Occipital lobe (tissue), 2 donors: ENCODE measurements around the gene PPP1R12B. TPM values are rescaled to one million over a fixed set of nuclear protein-coding genes. Genes with fewer than 3 reads are reported as not detected.
A peak's percentile ranks its signal among the peaks of the same experiment; 100 is the strongest.
"Not testable (repeated sequence)": the region's sequence is repeated elsewhere in the genome, so short reads cannot be mapped to it uniquely, and the experiment has no call there.

Experiments
- DNase-seq: peaks from one replicate; lab custom pipeline; 2025; lab: John Stamatoyannopoulos, UW
- total RNA-seq: library from RNA; depleted of rRNA; stranded (reverse); fragments of >200 nt; gene quantifications from one replicate; pipeline ENCODE4 v1.2.3, GENCODE V29; 2014

PPP1R12B gene
- total RNA-seq, 1 donor from 2014 or later, result 30.4 TPM

DNA sequence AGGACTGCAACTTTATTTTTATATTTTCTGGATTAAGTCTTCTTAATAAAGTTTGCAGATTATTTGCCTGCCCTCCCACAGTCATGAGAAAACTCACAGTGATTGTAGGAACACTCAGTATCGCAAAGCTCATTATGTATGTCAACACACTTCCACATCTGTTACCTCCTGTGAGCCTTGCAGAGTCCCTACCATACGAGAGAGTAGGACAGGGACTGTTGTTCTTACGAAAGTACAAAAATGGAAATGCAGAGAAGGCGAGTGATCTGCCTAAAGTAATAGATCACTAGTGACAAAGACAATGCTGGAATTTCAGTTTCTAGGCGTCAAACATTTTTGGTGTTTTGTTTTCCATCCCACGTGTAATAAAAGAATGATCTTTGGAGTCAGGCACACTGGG is 230.1 kb downstream of the PPP1R12B start:
- no peak for DNase-seq

DNA sequence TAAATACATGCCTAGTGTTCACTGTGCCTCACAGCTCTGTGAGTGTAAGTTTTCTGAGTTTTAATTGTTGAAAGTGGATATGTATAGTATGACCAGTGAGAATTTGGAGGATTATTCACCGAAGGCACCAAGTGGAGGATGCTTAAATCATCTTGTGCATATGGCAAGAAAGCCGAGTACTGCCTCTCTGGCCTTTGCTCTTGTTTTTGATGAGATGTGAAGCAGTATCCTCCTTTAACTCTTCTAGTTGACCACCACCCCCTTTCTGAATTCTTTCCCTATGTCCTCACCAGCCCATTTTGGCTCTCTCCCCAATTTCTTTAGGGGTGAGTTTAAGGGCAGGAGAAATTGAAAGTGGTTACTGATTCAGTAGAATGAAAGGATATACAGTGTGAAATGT is 231.3 kb downstream of the PPP1R12B start:
- DNase-seq, result no peak

DNA sequence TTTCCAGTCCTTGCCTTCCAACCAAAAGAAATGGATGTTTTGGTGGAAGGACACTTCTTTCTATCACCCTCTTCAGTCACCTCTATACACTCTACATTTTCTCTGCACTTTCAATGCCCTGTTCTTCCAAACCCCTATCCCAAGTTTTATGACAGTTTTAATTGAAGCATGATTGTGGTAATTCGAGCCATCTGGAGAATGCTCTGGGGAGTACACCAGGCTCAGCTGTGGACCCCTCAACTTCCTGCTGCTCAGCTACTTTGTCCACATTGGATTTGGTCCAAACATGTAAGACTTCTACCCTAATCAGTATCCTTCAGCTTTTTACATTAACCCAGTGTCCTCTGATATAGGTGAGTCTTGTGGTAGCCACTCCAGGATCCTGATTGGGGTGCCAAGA is 232.1 kb downstream of the PPP1R12B start:
- no peak for DNase-seq

DNA sequence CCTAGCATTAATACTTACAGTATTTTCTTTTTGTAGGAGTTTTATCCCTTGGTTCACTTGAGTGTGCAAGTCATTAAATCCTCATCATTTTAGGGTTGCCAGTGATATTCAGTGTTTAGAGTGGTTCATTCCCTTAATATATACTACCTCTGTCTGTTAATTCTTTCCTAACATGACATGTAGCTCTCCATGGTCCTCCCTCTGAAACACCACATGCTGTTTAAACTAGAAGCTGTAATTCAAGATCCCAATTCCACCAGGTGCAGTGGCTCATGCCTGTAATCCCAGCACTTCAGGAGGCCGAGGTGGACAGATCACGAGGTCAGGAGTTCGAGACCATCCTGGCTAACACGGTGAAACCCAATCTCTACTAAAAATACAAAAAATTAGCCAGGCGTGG is 233.9 kb downstream of the PPP1R12B start:
- DNase-seq, result not testable (repeated sequence)

DNA sequence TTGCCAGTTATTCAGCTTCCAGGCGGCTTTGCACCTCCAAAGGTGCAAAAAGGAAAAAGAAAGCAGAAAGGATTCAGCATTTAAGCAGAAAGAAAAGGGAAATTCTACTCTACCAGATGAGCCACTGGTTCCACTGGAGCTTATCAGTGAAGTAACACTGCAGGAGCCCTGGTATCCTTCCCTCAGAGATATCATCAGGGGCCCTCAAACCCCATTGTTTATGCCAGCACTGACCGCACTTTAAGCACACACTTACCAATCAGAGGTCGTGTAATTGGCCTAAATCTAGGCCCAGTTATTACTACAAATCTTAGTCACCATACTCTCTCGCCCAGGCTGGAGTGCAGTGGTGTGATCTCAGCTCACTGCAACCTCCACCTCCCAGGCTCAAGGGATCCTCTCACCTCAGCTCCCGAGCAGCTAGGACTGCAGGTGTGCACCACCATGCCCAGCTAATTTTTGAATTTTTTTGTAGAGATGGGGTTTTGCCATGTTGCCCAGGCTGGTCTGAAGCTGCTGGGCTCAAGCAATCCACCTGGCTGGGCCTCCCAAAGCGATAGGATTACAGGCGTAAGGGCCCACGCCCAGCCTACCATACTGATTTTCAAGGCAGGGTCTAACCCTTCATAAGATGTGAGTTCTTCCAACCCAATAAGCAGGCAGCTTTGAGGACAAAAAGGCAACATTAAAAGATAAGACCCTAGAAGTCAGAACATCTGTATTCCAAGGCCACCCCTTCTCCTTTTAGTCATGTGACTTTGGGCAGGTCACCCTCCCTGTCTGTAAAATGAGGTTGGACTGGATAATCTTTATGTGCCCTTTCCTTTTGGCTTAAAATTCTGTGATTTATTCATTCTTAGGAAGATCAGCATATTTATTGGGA is 236.4 kb downstream of the PPP1R12B start:
- DNase-seq, result no peak

DNA sequence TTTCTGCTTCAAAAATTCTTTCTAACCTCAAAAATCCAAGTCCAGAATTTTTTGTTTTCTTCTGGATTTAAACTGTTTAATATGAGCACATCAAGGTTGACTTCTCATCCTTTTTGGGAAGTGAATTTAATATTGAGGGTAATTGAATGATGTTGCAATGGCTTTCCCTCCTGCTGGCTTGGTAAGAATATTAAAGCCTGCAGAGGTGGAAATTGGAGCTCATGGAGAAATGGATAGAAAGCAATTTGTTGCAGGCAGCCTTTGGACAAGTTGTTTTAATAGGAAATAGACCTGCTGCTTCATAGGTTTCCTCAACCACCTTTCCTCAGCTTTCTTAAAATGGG is 237.1 kb downstream of the PPP1R12B start:
- DNase-seq, result no peak

DNA sequence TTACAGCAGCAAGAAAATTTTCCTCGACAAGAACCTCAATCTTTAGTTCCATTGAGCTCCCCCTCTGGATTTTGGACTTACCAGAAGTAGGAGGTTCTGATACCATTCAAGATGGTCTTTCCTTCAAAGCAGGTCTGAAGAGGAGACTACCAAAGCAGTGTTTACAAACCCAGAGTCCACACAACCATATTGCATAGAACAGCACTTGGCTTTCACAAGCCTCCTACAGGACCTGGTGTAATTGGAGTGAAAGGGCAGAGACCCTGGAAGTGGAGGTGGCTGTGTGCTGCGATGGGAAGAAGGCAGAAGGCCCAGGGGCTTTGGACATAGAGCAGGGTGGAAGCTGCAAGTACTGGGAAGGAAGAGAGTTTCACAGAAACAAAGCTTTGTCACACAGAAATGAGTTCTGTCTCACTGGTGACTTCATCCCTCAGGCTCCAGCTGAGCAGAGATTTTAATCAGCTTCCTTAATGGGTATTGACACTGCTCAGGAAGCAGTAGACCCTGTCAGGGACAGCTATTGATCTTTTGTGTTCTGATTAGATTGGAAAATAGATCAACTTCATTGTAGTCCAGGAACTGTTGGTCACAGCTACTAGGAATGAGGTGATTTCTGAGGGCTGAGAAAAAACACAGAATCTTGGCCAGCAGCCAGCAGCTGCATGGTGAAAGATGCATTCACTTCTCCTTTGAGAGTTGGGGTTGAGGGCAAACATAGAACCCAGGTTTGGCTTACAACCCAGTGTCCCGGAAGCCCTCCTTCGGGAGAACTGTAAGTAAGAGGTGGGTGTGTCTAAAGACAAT is 237.7 kb downstream of the PPP1R12B start:
- DNase-seq, result no peak

DNA sequence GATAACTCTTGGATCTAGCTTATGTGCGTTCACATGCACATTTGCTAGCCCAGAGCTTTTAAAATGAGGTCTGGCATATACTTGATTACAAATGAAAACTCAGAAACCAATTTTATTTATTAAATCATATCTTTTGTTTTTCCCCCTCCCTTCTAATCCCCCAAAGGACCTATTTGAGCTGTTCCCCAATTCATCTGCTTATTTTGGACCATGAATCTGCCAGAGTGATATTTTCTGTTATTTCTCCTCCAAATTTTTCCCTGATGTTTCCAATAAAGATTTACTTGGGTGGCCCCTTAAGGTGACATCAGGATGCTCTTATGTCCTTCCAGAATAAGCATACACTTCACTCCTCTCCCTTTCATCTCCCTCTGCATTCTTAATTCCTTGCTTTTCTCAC is 238.4 kb downstream of the PPP1R12B start:
- DNase-seq, result no peak

DNA sequence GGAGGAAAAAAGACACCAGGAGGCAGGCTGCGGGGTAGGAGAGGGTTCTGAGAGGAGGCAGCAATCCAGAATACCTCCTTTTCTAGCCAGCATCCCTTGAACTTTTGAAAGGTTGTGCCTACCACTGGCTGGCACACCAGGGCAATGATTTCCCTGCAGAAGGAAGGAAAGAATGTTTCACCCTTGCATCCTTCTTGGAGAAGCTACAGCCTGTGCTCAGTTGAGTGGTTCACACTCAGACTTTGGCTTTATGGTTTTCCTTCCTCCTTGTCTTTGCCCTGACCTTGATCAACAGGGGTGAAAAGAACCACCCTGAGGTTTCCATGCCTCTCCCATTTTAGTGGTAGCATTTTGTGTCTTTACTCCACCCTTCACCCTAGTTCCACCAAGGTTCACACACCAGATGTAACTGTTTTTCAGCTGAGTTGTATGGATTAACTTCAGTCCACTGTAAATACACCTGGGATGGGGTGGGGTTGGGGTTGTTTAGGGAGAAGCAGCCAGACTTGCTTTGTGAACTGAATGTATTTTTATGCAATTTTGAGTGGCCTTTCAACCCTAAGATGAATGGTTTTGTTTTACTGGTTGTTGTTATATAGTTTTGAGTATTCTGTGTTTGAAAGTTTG is 239.5 kb downstream of the PPP1R12B start:
- no peak for DNase-seq

DNA sequence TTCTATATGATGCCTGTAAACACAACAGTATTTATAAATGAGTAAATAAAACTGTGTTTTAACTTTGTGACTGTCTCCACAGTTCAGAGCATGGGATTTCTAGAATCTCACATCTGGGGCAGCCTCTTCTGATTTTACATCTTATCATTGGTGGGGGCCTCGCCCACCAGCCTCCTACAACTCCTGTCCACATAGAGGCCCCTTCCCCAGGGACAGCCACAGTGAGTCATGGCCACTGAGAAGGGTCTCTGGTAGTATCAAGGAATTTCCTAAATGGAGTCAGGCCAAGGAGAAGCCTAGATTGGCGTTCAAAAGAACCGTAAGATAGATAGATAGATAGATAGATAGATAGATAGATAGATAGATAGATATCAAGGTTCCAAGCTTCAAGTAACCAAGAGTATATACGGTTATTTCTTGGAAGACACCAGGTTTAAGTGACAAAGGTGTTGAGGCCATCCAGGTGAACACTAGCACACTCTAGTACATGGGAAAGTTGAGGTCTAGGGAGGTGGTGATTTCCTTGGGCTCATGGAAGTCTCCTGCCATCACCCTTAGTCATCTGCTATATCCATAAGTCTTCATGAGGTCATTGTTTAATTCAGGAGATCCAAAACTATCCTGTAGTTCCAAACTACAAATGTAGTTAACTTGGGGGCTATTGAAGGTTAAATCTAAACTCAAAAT is 240.1 kb downstream of the PPP1R12B start:
- no peak for DNase-seq

DNA sequence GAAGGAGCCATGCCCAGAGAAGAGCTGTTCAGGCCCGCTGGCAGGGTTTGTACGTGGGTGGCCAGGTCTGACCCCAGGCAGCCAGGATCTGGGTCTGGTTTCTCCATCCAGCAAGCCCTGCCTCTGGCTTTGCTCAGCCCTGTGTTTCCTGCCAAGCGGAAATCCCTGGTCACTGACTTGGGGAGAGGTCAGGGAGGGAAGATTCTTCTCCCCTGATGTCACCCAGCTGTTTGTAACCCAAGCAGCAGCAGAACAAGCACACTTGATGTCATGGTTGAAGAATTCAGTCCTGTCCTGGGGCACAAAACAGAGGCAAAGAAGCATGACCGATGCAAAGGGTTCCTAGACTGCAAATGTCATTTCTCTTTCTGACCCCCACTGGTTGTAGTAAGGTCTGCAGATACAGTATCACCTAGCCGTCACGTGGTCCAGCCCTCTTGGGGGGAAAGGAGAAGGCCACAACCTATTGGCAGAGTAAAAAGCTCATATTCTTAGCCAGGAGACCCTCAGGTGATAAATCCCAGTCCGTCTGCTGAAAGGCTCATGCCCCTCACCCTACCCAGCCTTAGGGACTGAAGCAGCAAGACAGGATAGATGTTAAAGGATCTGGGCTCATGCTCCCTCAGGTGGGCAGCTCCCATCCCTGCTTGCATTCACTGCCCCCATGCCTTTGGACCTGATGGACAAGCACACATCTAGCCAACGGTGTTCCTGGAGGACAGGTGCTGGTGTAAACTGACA is 240.9 kb downstream of the PPP1R12B start:
- no peak for DNase-seq

DNA sequence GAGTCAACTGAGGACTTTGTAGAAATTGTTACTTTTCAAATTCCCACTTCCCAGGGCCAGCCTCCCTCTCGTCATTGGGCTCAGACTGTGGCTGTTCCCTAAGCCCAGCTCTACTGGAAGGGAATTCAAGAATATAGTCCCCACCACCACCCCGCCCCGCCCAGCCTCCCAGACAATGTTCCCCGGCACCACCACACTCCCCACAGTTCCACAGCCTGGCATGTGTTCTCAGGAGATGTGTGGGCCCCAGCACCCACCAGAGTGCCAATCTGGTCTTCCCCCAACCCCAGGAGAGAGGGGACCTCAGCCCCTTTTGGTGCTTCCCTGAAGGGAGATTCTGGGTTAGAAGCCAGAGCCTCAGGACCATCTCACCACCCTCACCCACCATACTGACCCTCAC is 241.6 kb downstream of the PPP1R12B start:
- no peak for DNase-seq

DNA sequence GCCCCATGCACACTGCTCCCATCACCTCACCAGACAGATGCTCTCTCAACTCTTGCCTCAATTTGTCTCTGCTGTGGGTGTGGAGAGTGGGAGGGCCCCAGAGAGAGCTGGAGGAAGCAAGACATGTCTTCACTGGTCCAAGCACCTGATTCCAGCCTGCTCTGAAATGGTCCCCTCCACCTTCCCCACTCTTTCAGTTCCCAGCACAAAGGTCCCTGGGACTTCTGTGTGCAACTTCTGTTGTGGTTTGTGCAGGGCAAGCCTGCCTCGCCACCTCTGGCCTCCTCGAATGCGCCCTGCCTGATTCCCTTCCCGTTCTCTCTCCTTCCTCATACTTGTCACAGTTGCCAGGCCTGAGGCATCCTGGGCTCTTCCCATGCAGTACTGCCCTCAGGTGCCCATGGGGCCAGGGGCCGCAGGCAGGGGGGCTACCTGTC is 242.5 kb downstream of the PPP1R12B start:
- no peak for DNase-seq

DNA sequence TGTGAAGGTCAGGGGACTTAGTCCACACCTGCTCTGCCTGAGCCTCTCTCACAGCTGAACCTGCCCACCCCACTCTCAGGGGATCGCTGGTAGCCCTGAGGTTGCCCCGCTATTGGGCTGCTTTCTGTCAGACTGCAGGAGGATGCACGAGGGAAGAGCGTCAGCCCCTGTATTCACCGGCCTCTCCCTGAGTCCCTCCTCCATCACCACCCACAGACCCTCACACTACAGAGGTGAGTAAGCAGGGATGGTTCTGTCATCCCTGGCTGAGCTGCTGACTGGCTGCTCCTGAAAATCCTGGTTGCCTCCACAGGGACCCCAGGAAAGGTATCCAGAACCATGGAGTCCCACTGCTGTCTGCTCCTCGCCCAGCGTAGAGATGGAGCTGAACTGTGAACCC is 243.0 kb downstream of the PPP1R12B start:
- DNase-seq, result no peak

DNA sequence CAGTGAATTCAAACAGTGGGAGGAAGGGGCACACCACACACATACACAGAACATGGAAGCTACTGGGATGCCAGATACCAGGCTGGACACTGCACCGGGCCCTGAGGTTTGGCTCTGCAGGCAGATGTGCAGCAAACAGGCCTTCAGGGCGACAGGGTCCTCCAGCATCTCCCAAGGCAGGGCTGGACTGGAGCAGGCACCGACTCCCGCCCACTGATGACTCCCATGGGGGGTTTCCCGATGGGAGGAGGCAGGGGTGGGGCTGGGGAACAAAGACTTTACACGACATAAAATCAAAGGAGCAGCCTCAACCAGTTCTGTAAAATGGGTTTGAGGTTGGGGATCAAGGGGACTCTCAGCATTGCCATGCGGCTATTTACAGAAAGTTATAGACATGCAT is 243.6 kb downstream of the PPP1R12B start:
- DNase-seq, result no peak

DNA sequence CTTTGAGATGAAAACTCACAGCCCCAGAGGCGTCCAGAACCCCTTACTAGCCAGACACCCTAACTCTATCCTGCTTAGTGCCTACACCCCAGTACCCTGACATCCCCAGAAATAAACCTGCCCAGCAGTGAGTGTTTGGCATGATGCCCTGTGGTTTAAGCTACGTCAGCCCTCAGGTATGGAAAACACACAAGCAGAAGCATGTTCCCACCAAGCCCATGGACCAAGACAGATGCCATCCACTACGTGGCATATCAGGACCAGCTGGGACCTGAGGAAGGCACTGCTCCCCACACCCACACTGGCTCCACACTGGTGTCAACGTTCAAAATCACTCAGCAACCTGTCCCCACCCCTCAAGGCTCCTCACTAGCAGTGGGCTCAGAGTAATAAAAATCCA is 245.3 kb downstream of the PPP1R12B start:
- no peak for DNase-seq

DNA sequence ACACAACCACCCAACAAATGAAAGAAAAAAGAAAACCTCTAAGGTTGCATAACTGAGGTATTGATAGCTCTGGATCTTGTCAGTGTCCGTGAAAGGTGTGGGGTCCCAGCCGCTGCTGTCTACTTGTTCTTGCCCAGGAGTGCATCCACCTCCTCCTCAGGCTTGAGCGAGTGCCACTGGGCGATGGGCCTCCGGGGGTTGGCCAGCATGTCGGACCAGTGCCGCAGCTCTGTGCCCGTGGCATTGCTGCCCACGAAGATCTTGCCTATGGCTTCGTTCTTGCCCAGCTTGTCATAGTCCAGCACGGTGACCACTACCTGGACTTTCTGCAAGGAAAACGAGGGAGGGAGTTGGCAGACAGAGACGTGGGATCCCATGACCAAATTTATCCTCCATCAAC is 248.1 kb downstream of the PPP1R12B start:
- DNase-seq, result no peak

DNA sequence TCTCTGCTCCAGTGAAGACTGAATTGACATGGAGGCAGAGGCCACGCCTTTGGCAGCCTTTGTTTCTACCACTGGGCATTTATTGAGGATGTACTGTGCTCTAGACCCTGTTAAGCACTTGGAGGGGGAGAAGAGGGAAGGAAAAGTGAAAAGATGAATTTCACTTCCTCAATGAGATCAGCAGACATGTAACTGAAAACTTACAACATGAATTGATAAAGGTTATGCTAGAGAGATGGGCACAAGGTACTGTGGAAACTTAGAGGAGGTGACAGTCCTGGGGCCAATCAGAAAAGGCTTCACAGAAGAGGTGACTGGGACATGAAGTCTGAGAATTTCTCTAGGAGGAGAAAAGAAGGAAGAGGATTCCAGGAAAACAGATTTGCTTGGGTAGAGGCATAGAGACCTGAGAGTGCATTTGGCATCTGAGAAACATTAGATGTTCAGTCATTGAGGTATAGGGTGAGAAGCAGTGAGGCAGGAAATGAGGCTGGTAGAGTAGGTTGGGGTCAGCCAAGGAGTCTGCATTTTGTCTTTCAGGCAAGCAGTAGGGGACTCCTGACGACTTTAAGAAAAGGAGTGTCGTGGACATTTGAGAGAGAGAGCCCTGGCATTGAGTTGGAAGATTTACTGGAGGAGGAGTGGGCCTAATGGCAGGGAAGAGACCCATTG is 248.7 kb downstream of the PPP1R12B start:
- no peak for DNase-seq

DNA sequence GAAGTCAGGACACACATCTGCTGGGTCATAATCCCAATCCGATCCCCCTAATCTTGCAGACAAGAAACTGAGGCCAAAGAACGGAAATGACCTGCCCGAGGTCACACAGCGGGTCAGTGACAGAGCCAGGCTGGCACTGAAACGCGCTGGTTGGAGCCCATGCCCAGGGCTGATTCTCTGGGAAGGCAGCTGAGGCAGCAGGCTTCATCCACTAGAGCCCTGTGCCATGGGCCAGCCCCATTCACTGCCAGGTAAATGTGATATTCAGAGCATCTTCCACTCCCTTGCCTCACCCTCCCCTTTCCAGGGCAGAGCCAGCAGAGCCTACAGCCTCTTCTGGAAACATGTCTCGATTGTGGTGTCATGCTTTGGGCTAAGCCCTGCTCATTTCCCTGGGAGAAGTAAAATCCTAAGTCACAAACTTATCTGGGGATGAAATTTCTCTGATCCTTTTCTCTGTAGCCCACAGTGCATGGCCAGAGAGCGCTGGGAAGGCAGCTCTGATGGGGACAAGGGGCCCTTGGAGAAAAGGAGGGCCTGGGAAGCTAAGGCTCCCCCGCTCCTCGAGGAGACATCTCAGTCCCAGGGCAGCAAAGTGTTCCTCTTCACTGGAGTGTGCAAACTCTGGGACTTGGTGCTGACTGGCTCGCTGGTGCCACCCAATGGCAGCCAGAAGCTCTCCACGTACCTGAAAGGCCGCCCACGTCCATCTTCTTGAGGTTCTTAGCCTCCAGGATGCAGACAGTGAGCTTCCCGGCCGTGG is 251.4 kb downstream of the PPP1R12B start:
- peak; percentile 43 for DNase-seq
